HL-60/S4 treated with phorbol 12-myristate 13-acetate at 8.2 ng/mL for 4 days and 3 days (cell line): Measurements from ENCODE around the gene NDUFS8.
"Not testable (repeated sequence)": the region's sequence is repeated elsewhere in the genome, so short reads cannot be mapped to it uniquely, and the experiment has no call there.

Experiments
- in situ Hi-C: fragments of 300-500 bp; cut with MboI; formaldehyde crosslinking; loops from 2 replicates; pipeline ENCODE4 v1.15.0; 2022; ENCODE audit warnings: low sequenced_read_pairs

NDUFS8 gene

GRCh38 chr11:68030318-68031143 is at the start of gene NDUFS8:
NDUFS8 (plus strand) TSS chr11:68030681; CDS start chr11:68032152, 1,471 bp downstream.
- in situ Hi-C loops, result no loop called here

- in situ Hi-C loops, result not testable (repeated sequence)
Observed at GRCh38 chr11:67981226-67981625, 49.3 kb upstream of the NDUFS8 start.

- in situ Hi-C loops, result not testable (repeated sequence)
Observed at GRCh38 chr11:67982255-67982857, 48.1 kb upstream of the NDUFS8 start.

- in situ Hi-C loops, result no loop called here
Observed at GRCh38 chr11:67983951-67984350, 46.5 kb upstream of the NDUFS8 start.

GRCh38 chr11:67985302-67985701 is 45.2 kb upstream of the NDUFS8 start:
- in situ Hi-C loops, result not testable (repeated sequence)

- in situ Hi-C loops, result not testable (repeated sequence)
Observed at GRCh38 chr11:67990546-67991346, 39.7 kb upstream of the NDUFS8 start.

- in situ Hi-C loops, result not testable (repeated sequence)
Observed at GRCh38 chr11:67991347-67992121, 38.9 kb upstream of the NDUFS8 start.

- in situ Hi-C loops, result not testable (repeated sequence)
Observed at GRCh38 chr11:67993821-67994220, 36.7 kb upstream of the NDUFS8 start.

GRCh38 chr11:67994387-67994786 is 36.1 kb upstream of the NDUFS8 start:
- in situ Hi-C loops, result not testable (repeated sequence)

- in situ Hi-C loops, result not testable (repeated sequence)
Observed at GRCh38 chr11:67995129-67995528, 35.4 kb upstream of the NDUFS8 start.

GRCh38 chr11:67995579-67995978 is 34.9 kb upstream of the NDUFS8 start:
- in situ Hi-C loops, result not testable (repeated sequence)

GRCh38 chr11:67996051-67996450 is 34.4 kb upstream of the NDUFS8 start:
- in situ Hi-C loops, result no loop called here

- in situ Hi-C loops, result no loop called here
Observed at GRCh38 chr11:67996622-67997474, 33.6 kb upstream of the NDUFS8 start.

- in situ Hi-C loops, result no loop called here
Observed at GRCh38 chr11:67997475-67997921, 33.0 kb upstream of the NDUFS8 start.

GRCh38 chr11:67998150-67999045 is 32.1 kb upstream of the NDUFS8 start:
- in situ Hi-C loops, result no loop called here

GRCh38 chr11:67999201-67999629 is 31.3 kb upstream of the NDUFS8 start:
- in situ Hi-C loops, result no loop called here

GRCh38 chr11:67999704-68000103 is 30.8 kb upstream of the NDUFS8 start:
- in situ Hi-C loops, result no loop called here

GRCh38 chr11:68002575-68002937 is 27.9 kb upstream of the NDUFS8 start:
- in situ Hi-C loops, result no loop called here
